ENCODE measurements around the gene PLCD3.

GRCh38 chr17:45127207-45127547 lies 5.1 kb downstream of the PLCD3 start:
- TF ChIP-seq POLR2A (IDR thresholded peaks at IDR 0.05; ENCODE audit: low read length), result no peak
- TF ChIP-seq GATA1 (IDR thresholded peaks at IDR 0.05; ENCODE audit: low read depth, low read length), result no peak
